ENCODE measurements around the gene AS3MT.
"Not testable (repeated sequence)": the region's sequence is repeated elsewhere in the genome, so short reads cannot be mapped to it uniquely, and the experiment has no call there.

AS3MT gene

GRCh38 chr10:102853237-102853636, 16.0 kb upstream of the AS3MT start:
- POLR2A ChIA-PET = interaction anchor here (0.7 kb wide), 1 partner anchor 504 kb away, joined by 3 read pairs; no protein-coding TSS in a partner anchor
- WGBS (ENCODE audit: insufficient coverage) = 96% methylated on average over 2 of the region's 7 CpGs
- H3K9me3 ChIP-seq (ENCODE audit: control extremely low read depth in 1 of 5, control insufficient read depth in 4 of 5, insufficient read depth in 2 of 5, low read depth in 1 of 5, low read length in 4 of 5); DNase-seq; H3K27ac ChIP-seq (ENCODE audit: insufficient read depth in 1 of 2, low read depth in 1 of 2, low read length in 2 of 2, poor library complexity in 1 of 2, severe bottlenecking in 2 of 2); H3K4me3 ChIP-seq (ENCODE audit: control insufficient read depth in 1 of 7, extremely low read depth in 1 of 7, insufficient read depth in 4 of 7, low read depth in 2 of 7, low read length in 6 of 7); CTCF ChIA-PET; H3K36me3 ChIP-seq (ENCODE audit: control insufficient read depth in 4 of 4, insufficient read depth in 4 of 4, low read length in 3 of 4); H3K27me3 ChIP-seq (replicated peaks in 2 of 5; ENCODE audit: control insufficient read depth in 4 of 5, insufficient read depth in 5 of 5, low read length in 4 of 5); H3K4me1 ChIP-seq (ENCODE audit: control extremely low read depth in 1 of 4, control insufficient read depth in 4 of 4, insufficient read depth in 4 of 4, low read length in 3 of 4): not testable (repeated sequence)

- 97% methylated on average over 6 of the region's 11 CpGs for WGBS (ENCODE audit: insufficient coverage)
- POLR2A ChIA-PET; H3K9me3 ChIP-seq (ENCODE audit: control extremely low read depth in 1 of 5, control insufficient read depth in 4 of 5, insufficient read depth in 2 of 5, low read depth in 1 of 5, low read length in 4 of 5); H3K4me1 ChIP-seq (ENCODE audit: control extremely low read depth in 1 of 4, control insufficient read depth in 4 of 4, insufficient read depth in 4 of 4, low read length in 3 of 4); H3K36me3 ChIP-seq (ENCODE audit: control insufficient read depth in 4 of 4, insufficient read depth in 4 of 4, low read length in 3 of 4); H3K4me3 ChIP-seq (ENCODE audit: control insufficient read depth in 1 of 7, extremely low read depth in 1 of 7, insufficient read depth in 4 of 7, low read depth in 2 of 7, low read length in 6 of 7); H3K27me3 ChIP-seq (replicated peaks in 2 of 5; ENCODE audit: control insufficient read depth in 4 of 5, insufficient read depth in 5 of 5, low read length in 4 of 5): not testable (repeated sequence)
- peak in 2 of 3 donors; percentile 21 to 44 for DNase-seq
- peak overlapping the region in 1 of 2 experiments; percentile 21 for H3K27ac ChIP-seq (ENCODE audit: insufficient read depth in 1 of 2, low read depth in 1 of 2, low read length in 2 of 2, poor library complexity in 1 of 2, severe bottlenecking in 2 of 2)
- CTCF ChIA-PET = interaction anchor here (0.6 kb wide), 2 partner anchors 238 to 406 kb away, joined by 3 to 5 read pairs; no protein-coding TSS in a partner anchor
Measured at GRCh38 chr10:102855731-102856436, 13.4 kb upstream of the AS3MT start.

GRCh38 chr10:102856758-102857424, 12.4 kb upstream of the AS3MT start:
- WGBS (ENCODE audit: insufficient coverage) = no CpG with 5 or more reads among the region's 3 CpGs
- DNase-seq = no peak
- Histone ChIP-seq H3K4me1 (ENCODE audit: control extremely low read depth in 1 of 4, control insufficient read depth in 4 of 4, insufficient read depth in 4 of 4, low read length in 3 of 4) (peaks cover 0 to 4% (median 3%) of the 10 kb centered on the region in 4 experiments), H3K4me3 (ENCODE audit: control insufficient read depth in 1 of 7, extremely low read depth in 1 of 7, insufficient read depth in 4 of 7, low read depth in 2 of 7, low read length in 6 of 7) (no peak overlapping the region), H3K27me3 (replicated peaks in 2 of 5; ENCODE audit: control insufficient read depth in 4 of 5, insufficient read depth in 5 of 5, low read length in 4 of 5) (no peaks in the 10 kb centered on the region), H3K9me3 (ENCODE audit: control extremely low read depth in 1 of 5, control insufficient read depth in 4 of 5, insufficient read depth in 2 of 5, low read depth in 1 of 5, low read length in 4 of 5) (no peaks in the 10 kb centered on the region), H3K27ac (ENCODE audit: insufficient read depth in 1 of 2, low read depth in 1 of 2, low read length in 2 of 2, poor library complexity in 1 of 2, severe bottlenecking in 2 of 2) (no peak overlapping the region), H3K36me3 (ENCODE audit: control insufficient read depth in 4 of 4, insufficient read depth in 4 of 4, low read length in 3 of 4) (peaks cover 0 to 5% (median 4%) of the 10 kb centered on the region in 4 experiments)
- ChIA-PET CTCF (interaction anchor here (0.6 kb wide), 2 partner anchors 237 to 407 kb away, joined by 3 to 5 read pairs; no protein-coding TSS in a partner anchor), POLR2A (no interaction called here)

GRCh38 chr10:102859911-102860310, 9.4 kb upstream of the AS3MT start:
- Histone ChIP-seq H3K4me3 (ENCODE audit: control insufficient read depth in 1 of 7, extremely low read depth in 1 of 7, insufficient read depth in 4 of 7, low read depth in 2 of 7, low read length in 6 of 7) (no peak overlapping the region), H3K9me3 (ENCODE audit: control extremely low read depth in 1 of 5, control insufficient read depth in 4 of 5, insufficient read depth in 2 of 5, low read depth in 1 of 5, low read length in 4 of 5) (no peaks in the 10 kb centered on the region), H3K4me1 (ENCODE audit: control extremely low read depth in 1 of 4, control insufficient read depth in 4 of 4, insufficient read depth in 4 of 4, low read length in 3 of 4) (peaks cover 0 to 3% (median 0%) of the 10 kb centered on the region in 4 experiments), H3K27ac (ENCODE audit: insufficient read depth in 1 of 2, low read depth in 1 of 2, low read length in 2 of 2, poor library complexity in 1 of 2, severe bottlenecking in 2 of 2) (no peak overlapping the region), H3K36me3 (ENCODE audit: control insufficient read depth in 4 of 4, insufficient read depth in 4 of 4, low read length in 3 of 4) (peaks cover 3 to 11% (median 7%) of the 10 kb centered on the region in 4 experiments), H3K27me3 (replicated peaks in 2 of 5; ENCODE audit: control insufficient read depth in 4 of 5, insufficient read depth in 5 of 5, low read length in 4 of 5) (no peaks in the 10 kb centered on the region)
- ChIA-PET CTCF (interaction anchor here (0.7 kb wide), 1 partner anchor 288 kb away, joined by 3 read pairs; no protein-coding TSS in a partner anchor), POLR2A (no interaction called here)
- DNase-seq = no peak
- WGBS (ENCODE audit: insufficient coverage) = 100% methylated on average over 2 of the region's 2 CpGs

GRCh38 chr10:102863660-102864059, 5.6 kb upstream of the AS3MT start:
- H3K36me3 ChIP-seq (ENCODE audit: control insufficient read depth in 4 of 4, insufficient read depth in 4 of 4, low read length in 3 of 4) = peaks cover 3 to 11% (median 6%) of the 10 kb centered on the region in 4 experiments
- H3K27ac ChIP-seq (ENCODE audit: insufficient read depth in 1 of 2, low read depth in 1 of 2, low read length in 2 of 2, poor library complexity in 1 of 2, severe bottlenecking in 2 of 2) = no peak overlapping the region
- H3K27me3 ChIP-seq (replicated peaks in 2 of 5; ENCODE audit: control insufficient read depth in 4 of 5, insufficient read depth in 5 of 5, low read length in 4 of 5) = peaks cover 0 to 2% (median 0%) of the 10 kb centered on the region in 5 experiments
- no peaks in the 10 kb centered on the region for H3K4me1 ChIP-seq (ENCODE audit: control extremely low read depth in 1 of 4, control insufficient read depth in 4 of 4, insufficient read depth in 4 of 4, low read length in 3 of 4)
- no peak for DNase-seq
- H3K9me3 ChIP-seq (ENCODE audit: control extremely low read depth in 1 of 5, control insufficient read depth in 4 of 5, insufficient read depth in 2 of 5, low read depth in 1 of 5, low read length in 4 of 5) = no peaks in the 10 kb centered on the region
- ChIA-PET CTCF (interaction anchor here (0.7 to 1.3 kb wide), 2 partner anchors 28 to 54 kb away, joined by 3 read pairs; partner anchors contain the start of gene CNNM2), POLR2A (no interaction called here)
- no peak overlapping the region for H3K4me3 ChIP-seq (ENCODE audit: control insufficient read depth in 1 of 7, extremely low read depth in 1 of 7, insufficient read depth in 4 of 7, low read depth in 2 of 7, low read length in 6 of 7)
- WGBS (ENCODE audit: insufficient coverage) = 71% methylated on average over 1 of the region's 2 CpGs

- POLR2A ChIA-PET = no interaction called here
- no CpG with 5 or more reads among the region's 3 CpGs for WGBS (ENCODE audit: insufficient coverage)
- Histone ChIP-seq H3K9me3 (ENCODE audit: control extremely low read depth in 1 of 5, control insufficient read depth in 4 of 5, insufficient read depth in 2 of 5, low read depth in 1 of 5, low read length in 4 of 5) (no peaks in the 10 kb centered on the region), H3K4me3 (ENCODE audit: control insufficient read depth in 1 of 7, extremely low read depth in 1 of 7, insufficient read depth in 4 of 7, low read depth in 2 of 7, low read length in 6 of 7) (no peak overlapping the region), H3K27me3 (replicated peaks in 2 of 5; ENCODE audit: control insufficient read depth in 4 of 5, insufficient read depth in 5 of 5, low read length in 4 of 5) (peaks cover 0 to 15% (median 0%) of the 10 kb centered on the region in 5 experiments), H3K36me3 (ENCODE audit: control insufficient read depth in 4 of 4, insufficient read depth in 4 of 4, low read length in 3 of 4) (peaks cover 3 to 8% (median 4%) of the 10 kb centered on the region in 4 experiments), H3K4me1 (ENCODE audit: control extremely low read depth in 1 of 4, control insufficient read depth in 4 of 4, insufficient read depth in 4 of 4, low read length in 3 of 4) (peaks cover 2 to 12% (median 7%) of the 10 kb centered on the region in 4 experiments), H3K27ac (ENCODE audit: insufficient read depth in 1 of 2, low read depth in 1 of 2, low read length in 2 of 2, poor library complexity in 1 of 2, severe bottlenecking in 2 of 2) (no peak overlapping the region)
- no peak for DNase-seq
- CTCF ChIA-PET = interaction anchor here (1.9 kb wide), 1 partner anchor 11 kb away, joined by 6 read pairs; no protein-coding TSS in a partner anchor
Measured at GRCh38 chr10:102865620-102866019, 3.6 kb upstream of the AS3MT start.

- H3K4me1 ChIP-seq (ENCODE audit: control extremely low read depth in 1 of 4, control insufficient read depth in 4 of 4, insufficient read depth in 4 of 4, low read length in 3 of 4) = peaks cover 2 to 12% (median 7%) of the 10 kb centered on the region in 4 experiments
- H3K36me3 ChIP-seq (ENCODE audit: control insufficient read depth in 4 of 4, insufficient read depth in 4 of 4, low read length in 3 of 4) = no peaks in the 10 kb centered on the region
- WGBS (ENCODE audit: insufficient coverage) = 49% methylated on average over 3 of the region's 5 CpGs
- no peak for DNase-seq
- ChIA-PET CTCF (no interaction called here), POLR2A (interaction anchor here (0.6 kb wide), 1 partner anchor 26 kb away, joined by 3 read pairs; no protein-coding TSS in a partner anchor)
- no peak overlapping the region for H3K27ac ChIP-seq (ENCODE audit: insufficient read depth in 1 of 2, low read depth in 1 of 2, low read length in 2 of 2, poor library complexity in 1 of 2, severe bottlenecking in 2 of 2)
- H3K9me3 ChIP-seq (ENCODE audit: control extremely low read depth in 1 of 5, control insufficient read depth in 4 of 5, insufficient read depth in 2 of 5, low read depth in 1 of 5, low read length in 4 of 5) = no peaks in the 10 kb centered on the region
- H3K27me3 ChIP-seq (replicated peaks in 2 of 5; ENCODE audit: control insufficient read depth in 4 of 5, insufficient read depth in 5 of 5, low read length in 4 of 5) = peaks cover 0 to 16% (median 0%) of the 10 kb centered on the region in 5 experiments
- peak overlapping the region in 6 of 7 experiments; percentile 13 to 78 (median 48) for H3K4me3 ChIP-seq (ENCODE audit: control insufficient read depth in 1 of 7, extremely low read depth in 1 of 7, insufficient read depth in 4 of 7, low read depth in 2 of 7, low read length in 6 of 7)
Measured at GRCh38 chr10:102868911-102869257, 386 bp upstream of the AS3MT start.
